H9 (cell line): ENCODE results near the gene ASB7. TPM values are rescaled to one million over a fixed set of nuclear protein-coding genes. Genes with fewer than 3 reads are reported as not detected.

Experiments
- DNase-seq: peaks from one replicate; pipeline ENCODE4 v3.0.0-alpha.2; 2017
- H2AFZ ChIP-seq: one replicate; pipeline ENCODE4 v1.6.1; 2013; ENCODE audit warnings: mild to moderate bottlenecking, low read length, control low read depth, moderate library complexity
- H2AK5ac ChIP-seq: 2 replicates; pipeline ENCODE4 v1.6.1; 2013; ENCODE audit warnings: low read length, control low read depth, mixed read lengths; ENCODE audit not compliant: insufficient read length
- H2BK120ac ChIP-seq: one replicate; pipeline ENCODE4 v1.6.1; 2013; ENCODE audit warnings: low read depth, mild to moderate bottlenecking, low read length, control low read depth, inconsistent platforms; ENCODE audit not compliant: poor library complexity, severe bottlenecking
- H2BK12ac ChIP-seq: 2 replicates; pipeline ENCODE4 v1.6.1; 2013; ENCODE audit warnings: low read length, control low read depth, mixed read lengths, low read depth; ENCODE audit not compliant: insufficient read length
- H2BK15ac ChIP-seq: 2 replicates; pipeline ENCODE4 v1.6.1; 2013; ENCODE audit warnings: low read depth, low read length, control low read depth
- H2BK20ac ChIP-seq: one replicate; pipeline ENCODE4 v1.6.1; 2013; ENCODE audit warnings: low read depth, mild to moderate bottlenecking, low read length, control low read depth, inconsistent platforms; ENCODE audit not compliant: poor library complexity, severe bottlenecking
- H2BK5ac ChIP-seq: 2 replicates; pipeline ENCODE4 v1.6.1; 2013; ENCODE audit warnings: low read length, control low read depth, mixed read lengths; ENCODE audit not compliant: insufficient read length
- H3K14ac ChIP-seq: 2 replicates; pipeline ENCODE4 v1.6.1; 2013; ENCODE audit warnings: low read length, control low read depth; ENCODE audit not compliant: insufficient read depth
- H3K18ac ChIP-seq: 2 replicates; pipeline ENCODE4 v1.6.1; 2013; ENCODE audit warnings: low read depth, mild to moderate bottlenecking, mixed read lengths, low read length, control low read depth; ENCODE audit not compliant: insufficient read length
- H3K23ac ChIP-seq: 2 replicates; pipeline ENCODE4 v1.6.1; 2013; ENCODE audit warnings: low read length, control low read depth, mixed read lengths, low read depth; ENCODE audit not compliant: insufficient read length
- H3K23me2 ChIP-seq: 2 replicates; pipeline ENCODE4 v1.6.1; 2013; ENCODE audit warnings: low read depth, mild to moderate bottlenecking, mixed read lengths, low read length, control low read depth; ENCODE audit not compliant: insufficient read length, poor library complexity, severe bottlenecking
- H3K27ac ChIP-seq: 2 replicates; pipeline ENCODE4 v1.5.1; 2013; ENCODE audit warnings: low read length, control low read depth, mixed read lengths, low read depth; ENCODE audit not compliant: insufficient read length
- H3K27me3 ChIP-seq: 2 replicates; pipeline ENCODE4 v1.6.1; 2013; ENCODE audit warnings: low read length, control low read depth, inconsistent platforms; ENCODE audit not compliant: insufficient read depth
- H3K4ac ChIP-seq: 2 replicates; pipeline ENCODE4 v1.6.1; 2013; ENCODE audit warnings: low read depth, mild to moderate bottlenecking, control low read depth, inconsistent platforms, low read length, moderate library complexity
- H3K4me1 ChIP-seq: 2 replicates; pipeline ENCODE4 v1.6.1; 2013; ENCODE audit warnings: low read length, control low read depth, inconsistent platforms; ENCODE audit not compliant: insufficient read depth
- H3K4me2 ChIP-seq: 2 replicates; pipeline ENCODE4 v1.6.1; 2013; ENCODE audit warnings: low read length, control low read depth, mixed read lengths; ENCODE audit not compliant: insufficient read length, insufficient read depth
- H3K56ac ChIP-seq: 2 replicates; pipeline ENCODE4 v1.6.1; 2013; ENCODE audit warnings: low read depth, mild to moderate bottlenecking, mixed read lengths, low read length, control low read depth; ENCODE audit not compliant: insufficient read length
- H3K79me1 ChIP-seq: 2 replicates; pipeline ENCODE4 v1.6.1; 2013; ENCODE audit warnings: low read depth, mild to moderate bottlenecking, moderate library complexity, low read length, control low read depth, inconsistent platforms; ENCODE audit not compliant: insufficient read depth, poor library complexity, severe bottlenecking
- H3K79me2 ChIP-seq: 2 replicates; pipeline ENCODE4 v1.6.1; 2013; ENCODE audit warnings: low read length, control low read depth, inconsistent platforms; ENCODE audit not compliant: insufficient read depth
- H3K9ac ChIP-seq: 2 replicates; pipeline ENCODE4 v1.6.1; 2013; ENCODE audit warnings: low read length, control low read depth, mixed read lengths; ENCODE audit not compliant: insufficient read length; ENCODE audit errors: extremely low read depth
- H3K9me3 ChIP-seq: one replicate; pipeline ENCODE4 v1.6.1; 2013; ENCODE audit warnings: low read depth, low read length, inconsistent platforms; ENCODE audit not compliant: control insufficient read depth
- H3T11ph ChIP-seq: one replicate; pipeline ENCODE4 v1.6.1; 2013; ENCODE audit warnings: mild to moderate bottlenecking, low read length, control low read depth, inconsistent platforms
- H4K20me1 ChIP-seq: one replicate; pipeline ENCODE4 v1.6.1; 2013; ENCODE audit not compliant: control insufficient read depth, insufficient read length, insufficient read depth
- H4K5ac ChIP-seq: 2 replicates; pipeline ENCODE4 v1.6.1; 2013; ENCODE audit warnings: low read depth, mild to moderate bottlenecking, mixed read lengths, low read length, control low read depth; ENCODE audit not compliant: insufficient read length
- H4K8ac ChIP-seq: replicated peaks from 2 replicates; pipeline ENCODE4 v1.6.1; 2013; ENCODE audit warnings: low read length, control low read depth, mixed read lengths, low read depth; ENCODE audit not compliant: insufficient read length
- H4K91ac ChIP-seq: 2 replicates; pipeline ENCODE4 v1.6.1; 2013; ENCODE audit warnings: low read depth, mild to moderate bottlenecking, moderate library complexity, mixed read lengths, low read length, control low read depth; ENCODE audit not compliant: insufficient read length
- H3K27ac Mint-ChIP-seq, 3 experiments: 2 replicates in 2 of 3; 3 replicates in 1 of 3; pipeline ENCODE4 v1.8.0; 2020 to 2021; ENCODE audit warnings: mixed read lengths in 3 of 3, mild to moderate bottlenecking in 1 of 3, moderate library complexity in 1 of 3
- H3K27me3 Mint-ChIP-seq: 2 replicates; pipeline ENCODE4 v1.8.0; 2021; ENCODE audit warnings: low read depth, mild to moderate bottlenecking, moderate library complexity, mixed read lengths
- H3K36me3 Mint-ChIP-seq, 3 experiments: 2 replicates in 2 of 3; 3 replicates in 1 of 3; pipeline ENCODE4 v1.8.0; 2020 to 2021; ENCODE audit warnings: low read depth in 3 of 3, mixed read lengths in 3 of 3; ENCODE audit not compliant: insufficient read depth in 1 of 3
- H3K4me1 Mint-ChIP-seq, 2 experiments: 2 replicates each; pipeline ENCODE4 v1.8.0; 2020; ENCODE audit warnings: mixed read lengths in 2 of 2
- H3K4me3 Mint-ChIP-seq, 2 experiments: 2 replicates in 1 of 2; 3 replicates in 1 of 2; pipeline ENCODE4 v1.8.0; 2020 to 2021; ENCODE audit warnings: mild to moderate bottlenecking in 2 of 2, mixed read lengths in 2 of 2, moderate library complexity in 1 of 2
- H3K9me3 Mint-ChIP-seq, 2 experiments: 2 replicates in 1 of 2; 3 replicates in 1 of 2; pipeline ENCODE4 v1.8.0; 2020; ENCODE audit warnings: mild to moderate bottlenecking in 2 of 2, mixed read lengths in 2 of 2, moderate library complexity in 1 of 2
- CTCF ChIP-seq: fragments of 200-600 bp; sonication (generic); conservative IDR thresholded peaks from 3 replicates; pipeline ENCODE4 v1.8.0; 2021; ENCODE audit warnings: antibody characterized with exemption, mild to moderate bottlenecking
- WGBS: extraction: QIAGEN DNeasy Blood & Tissue Kit; methylation state at CpG from one replicate; pipeline ENCODE4 v1.1.7; 2013; ENCODE audit warnings: missing lambda C conversion rate, low lambda C conversion rate, mixed read lengths; ENCODE audit not compliant: insufficient read length; ENCODE audit errors: extremely low coverage; 5-methylcytosine and 5-hydroxymethylcytosine counted together
- total RNA-seq: library from RNA; stranded (reverse); gene quantifications from 2 replicates; pipeline ENCODE4 v1.2.1, GENCODE V29; 2021

ASB7 gene
- total RNA-seq, 1 experiment from 2014 or later: 12.8 TPM

DNA sequence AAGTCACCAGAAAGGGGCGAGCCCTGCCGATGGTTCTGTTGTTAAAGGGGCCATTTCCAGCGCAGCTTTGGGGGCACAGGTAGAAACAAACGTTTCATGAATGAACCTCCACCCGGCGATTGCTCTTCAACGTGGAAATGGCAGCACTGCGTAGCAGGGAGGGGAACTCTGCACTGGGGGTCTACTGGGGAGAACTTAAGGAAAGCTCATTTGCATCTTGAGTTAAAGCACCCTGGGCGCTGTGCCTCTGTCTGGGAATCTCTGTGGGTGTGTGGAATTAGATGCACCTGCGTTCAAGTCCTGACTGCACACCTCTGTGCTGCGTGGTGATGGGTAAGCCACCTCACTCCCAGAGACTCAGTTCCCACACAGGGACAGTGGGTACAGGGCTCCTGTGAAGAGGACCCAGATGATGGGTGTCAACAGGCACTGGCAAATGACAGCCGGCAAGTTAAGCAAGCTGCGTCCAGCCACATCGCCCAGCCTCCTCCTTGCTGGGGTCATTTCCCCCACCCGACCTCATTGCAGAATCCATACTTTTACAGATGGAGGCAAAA, 68.8 kb downstream of the ASB7 start:
- Mint-ChIP-seq H3K27ac (no peak overlapping the region; a peak in 1 of 7 replicates), H3K4me3 (no peak overlapping the region), H3K27me3 (peaks cover 4% of the 10 kb centered on the region), H3K9me3 (peaks cover 5 to 11% of the 10 kb centered on the region in 2 experiments; a peak in 1 of 5 replicates), H3K4me1 (peaks cover 2 to 7% of the 10 kb centered on the region in 2 experiments; a peak in 1 of 4 replicates), H3K36me3 (no peaks in the 10 kb centered on the region)
- H3K4me1 ChIP-seq: no peaks in the 10 kb centered on the region
- no peak overlapping the region for H2AK5ac ChIP-seq
- no peak for DNase-seq
- no peak overlapping the region for H2BK15ac ChIP-seq
- no peaks in the 10 kb centered on the region for H4K20me1 ChIP-seq
- H3K27me3 ChIP-seq: no peaks in the 10 kb centered on the region
- H3K56ac ChIP-seq: no peak overlapping the region
- no peak overlapping the region for H3T11ph ChIP-seq
- H3K9ac ChIP-seq: no peak overlapping the region
- no peak for TF ChIP-seq CTCF
- H3K4me2 ChIP-seq: no peak overlapping the region
- H2BK5ac ChIP-seq: no peak overlapping the region
- no peak overlapping the region for H3K14ac ChIP-seq
- H2BK20ac ChIP-seq: no peak overlapping the region
- H3K4ac ChIP-seq: no peak overlapping the region
- no peak overlapping the region for H4K91ac ChIP-seq
- H3K79me2 ChIP-seq: no peaks in the 10 kb centered on the region
- H4K8ac ChIP-seq: no peak overlapping the region
- no peak overlapping the region for H2BK12ac ChIP-seq
- no peaks in the 10 kb centered on the region for H3K79me1 ChIP-seq
- H2BK120ac ChIP-seq: no peak overlapping the region
- H4K5ac ChIP-seq: no peak overlapping the region
- H3K27ac ChIP-seq: no peak overlapping the region
- H3K23ac ChIP-seq: no peak overlapping the region
- H3K9me3 ChIP-seq: no peaks in the 10 kb centered on the region
- no CpG with 5 or more reads among the region's 15 CpGs for WGBS
- no peaks in the 10 kb centered on the region for H3K23me2 ChIP-seq
- H2AFZ ChIP-seq: no peak overlapping the region
- H3K18ac ChIP-seq: no peak overlapping the region
